ENCODE results near the gene ACAA1.

ACAA1 gene

DNA sequence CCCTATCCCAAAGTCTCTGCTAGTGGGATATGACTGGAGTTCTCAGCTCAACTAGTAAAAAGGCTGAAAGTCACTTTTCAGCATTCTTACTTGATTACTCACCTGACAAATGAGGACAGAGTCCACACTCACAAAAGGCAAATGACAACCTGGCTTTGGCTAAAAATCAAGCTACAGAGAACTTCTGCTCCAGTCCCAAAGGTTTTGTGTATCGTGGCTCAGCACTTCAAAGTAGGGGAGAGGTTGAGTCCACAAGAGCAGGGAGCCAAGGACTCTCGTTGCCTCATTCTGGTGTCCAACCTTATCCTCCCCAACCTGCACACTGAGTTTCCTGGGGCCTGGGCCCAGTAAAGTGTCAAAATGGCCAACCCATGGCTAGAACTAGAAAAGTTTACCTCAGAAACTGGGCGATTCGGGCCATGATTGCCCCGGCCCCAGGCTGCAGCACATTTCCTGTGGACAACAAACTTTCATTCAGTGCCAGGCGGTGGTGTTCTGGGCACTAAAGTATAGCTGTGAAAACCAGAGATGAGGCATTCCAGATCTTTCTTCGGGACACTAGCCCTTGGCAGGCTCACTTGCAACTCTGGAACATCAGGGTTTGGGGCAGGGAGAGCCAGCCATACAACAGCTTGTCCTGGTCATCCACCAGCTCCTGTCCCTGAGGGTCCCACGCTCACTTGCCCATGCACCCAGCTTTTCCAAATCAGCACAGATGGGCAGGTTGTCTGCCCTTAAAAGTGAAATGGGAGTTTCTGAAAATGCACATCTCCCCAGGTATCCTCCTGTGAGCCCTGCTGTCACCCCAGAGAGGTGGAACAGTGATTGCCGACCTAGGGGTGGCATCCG is 3.1 kb downstream of the ACAA1 start:
- DNase-seq, result no peak

DNA sequence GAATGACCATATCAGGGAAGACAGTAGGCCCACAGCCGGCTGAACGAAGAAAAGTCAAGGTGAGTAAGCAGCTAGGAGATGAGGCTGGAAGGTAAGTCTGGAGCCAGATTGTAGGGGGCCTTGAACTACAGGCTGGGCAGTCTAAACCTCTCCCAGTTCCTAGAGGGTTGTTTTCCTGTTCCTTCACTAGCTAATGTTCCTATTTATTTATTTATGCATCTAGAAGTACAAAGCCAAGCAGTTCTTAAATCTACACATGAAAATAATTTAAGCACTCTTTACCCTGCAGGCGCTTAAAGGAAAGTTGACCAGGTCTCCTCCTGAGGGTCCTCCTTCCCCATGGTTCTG is 3.7 kb downstream of the ACAA1 start:
- DNase-seq, result no peak

DNA sequence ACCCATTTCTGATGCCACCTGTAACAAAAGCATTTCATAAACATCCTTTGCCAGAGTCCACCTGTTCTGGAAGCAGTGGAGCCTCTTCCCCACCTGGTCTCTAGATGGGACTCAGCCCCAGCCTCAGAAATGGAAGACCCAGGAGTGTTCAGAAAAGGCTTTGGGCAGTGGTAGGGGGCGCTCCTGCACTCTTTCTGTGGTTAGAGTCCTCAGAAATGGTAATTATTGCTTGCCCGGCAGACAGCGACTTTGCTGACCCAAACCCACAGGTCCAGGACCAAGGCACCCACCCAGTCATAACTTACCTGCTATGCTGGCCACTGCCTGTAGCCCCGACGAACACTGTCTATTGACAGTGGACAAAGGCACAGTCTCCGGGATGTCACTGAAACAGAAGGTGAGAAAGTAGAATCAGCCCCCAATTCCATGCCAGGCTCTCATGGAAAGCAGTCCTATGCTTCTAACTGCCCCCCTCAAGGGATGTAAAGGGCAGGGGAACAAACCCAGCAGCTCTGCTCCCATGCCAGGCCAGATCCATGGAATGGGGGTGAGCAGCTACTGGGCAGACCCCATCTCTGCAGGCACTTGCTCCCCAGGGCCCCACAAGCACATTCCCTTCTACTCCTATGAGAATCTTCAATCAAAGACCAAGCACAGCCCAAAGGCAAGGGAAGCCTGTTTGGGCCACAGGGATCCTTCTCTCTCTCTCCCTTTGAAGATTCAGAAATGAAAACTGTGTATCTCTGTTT is 5.1 kb downstream of the ACAA1 start:
- DNase-seq, result peak; percentile 27

DNA sequence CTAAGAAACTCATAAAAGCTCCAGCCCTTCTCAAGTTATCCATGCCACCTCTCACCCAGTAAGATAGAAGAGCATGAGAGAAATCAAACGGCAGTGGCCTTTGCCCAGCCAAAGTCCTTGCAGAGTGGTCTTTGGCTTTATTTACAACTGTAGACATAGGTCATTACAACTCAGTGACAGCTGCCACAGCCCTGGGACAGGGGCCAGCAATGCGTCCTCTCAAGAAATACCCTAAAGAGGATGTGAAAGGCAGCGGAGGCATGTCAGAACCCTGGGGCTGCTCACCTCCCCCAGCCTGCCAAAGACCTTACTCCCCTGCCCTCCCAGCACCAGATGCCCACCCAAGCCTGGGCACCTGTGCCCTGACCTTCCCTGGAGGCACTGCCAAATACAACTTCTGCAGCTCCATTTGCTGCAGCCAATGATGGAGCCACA is 6.3 kb downstream of the ACAA1 start:
- DNase-seq, result no peak

DNA sequence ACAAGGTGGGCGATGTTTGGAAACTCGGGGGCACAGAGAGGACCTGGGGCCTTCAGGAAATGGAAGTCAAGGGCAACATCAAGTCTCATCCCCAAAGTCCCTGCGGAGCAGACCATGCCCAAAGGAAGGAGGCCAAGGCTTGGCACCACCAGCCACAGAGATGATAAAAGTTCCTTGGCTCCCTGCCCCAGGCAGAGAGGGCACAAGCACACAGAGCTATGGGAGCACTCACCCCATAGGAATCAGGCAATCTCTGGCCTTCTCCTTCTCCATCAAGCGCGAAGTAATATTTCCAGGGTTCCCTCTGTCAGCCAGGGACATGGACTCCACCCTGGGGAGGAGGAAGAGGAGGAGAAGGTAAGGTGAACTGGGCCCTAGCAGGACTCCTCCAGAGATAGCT is 7.9 kb downstream of the ACAA1 start:
- no peak for DNase-seq

DNA sequence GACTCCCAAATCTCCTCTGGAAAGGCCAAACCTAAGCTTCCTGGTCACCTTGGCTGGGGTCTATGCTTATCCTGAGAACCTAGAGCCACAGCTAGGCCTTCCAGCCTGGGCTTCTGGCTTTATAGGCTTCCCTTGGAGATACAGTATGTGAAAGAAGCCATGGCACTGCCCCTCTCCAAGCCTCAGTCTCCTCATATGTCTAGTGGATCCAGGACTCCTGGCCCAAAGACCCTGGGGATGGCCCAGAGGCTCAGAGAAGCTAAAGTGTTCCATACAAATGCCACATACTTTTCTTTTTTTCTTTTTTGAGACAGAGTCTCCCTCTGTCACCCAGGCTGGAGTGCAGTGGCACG is 8.6 kb downstream of the ACAA1 start:
- DNase-seq, result no peak

DNA sequence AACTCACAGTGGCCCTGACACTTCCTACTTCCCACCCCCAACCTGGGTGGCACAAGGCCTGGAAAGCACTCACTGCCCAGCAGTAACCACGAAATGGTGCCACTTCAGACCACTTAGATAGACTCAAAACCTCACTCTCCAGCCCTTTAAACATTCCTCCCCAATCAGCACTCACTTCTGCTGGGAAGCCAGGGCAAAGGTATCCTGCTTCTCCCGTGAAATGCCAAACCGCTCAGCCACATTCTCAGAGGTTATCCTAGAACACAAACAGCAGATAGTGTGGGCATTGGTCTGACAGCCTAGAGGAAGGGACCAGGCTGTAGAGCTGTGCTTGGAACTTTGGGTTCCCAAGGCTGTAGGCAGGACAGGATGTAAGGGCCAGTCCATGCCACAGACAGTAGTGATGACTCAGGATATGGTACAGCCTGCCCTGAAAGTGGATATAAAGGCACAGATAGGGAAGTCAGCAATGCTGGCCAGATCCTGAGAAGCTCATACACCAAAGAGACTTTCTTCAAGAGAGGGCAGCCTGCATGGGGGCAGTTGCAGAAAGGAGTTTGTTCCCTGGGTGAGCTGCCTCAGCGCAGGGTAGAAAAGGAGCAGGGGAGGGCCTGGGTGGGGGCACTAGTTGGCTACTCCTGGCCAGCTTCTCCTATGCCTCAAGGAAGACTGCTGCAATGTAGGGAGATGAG is 9.2 kb downstream of the ACAA1 start:
- no peak for DNase-seq

DNA sequence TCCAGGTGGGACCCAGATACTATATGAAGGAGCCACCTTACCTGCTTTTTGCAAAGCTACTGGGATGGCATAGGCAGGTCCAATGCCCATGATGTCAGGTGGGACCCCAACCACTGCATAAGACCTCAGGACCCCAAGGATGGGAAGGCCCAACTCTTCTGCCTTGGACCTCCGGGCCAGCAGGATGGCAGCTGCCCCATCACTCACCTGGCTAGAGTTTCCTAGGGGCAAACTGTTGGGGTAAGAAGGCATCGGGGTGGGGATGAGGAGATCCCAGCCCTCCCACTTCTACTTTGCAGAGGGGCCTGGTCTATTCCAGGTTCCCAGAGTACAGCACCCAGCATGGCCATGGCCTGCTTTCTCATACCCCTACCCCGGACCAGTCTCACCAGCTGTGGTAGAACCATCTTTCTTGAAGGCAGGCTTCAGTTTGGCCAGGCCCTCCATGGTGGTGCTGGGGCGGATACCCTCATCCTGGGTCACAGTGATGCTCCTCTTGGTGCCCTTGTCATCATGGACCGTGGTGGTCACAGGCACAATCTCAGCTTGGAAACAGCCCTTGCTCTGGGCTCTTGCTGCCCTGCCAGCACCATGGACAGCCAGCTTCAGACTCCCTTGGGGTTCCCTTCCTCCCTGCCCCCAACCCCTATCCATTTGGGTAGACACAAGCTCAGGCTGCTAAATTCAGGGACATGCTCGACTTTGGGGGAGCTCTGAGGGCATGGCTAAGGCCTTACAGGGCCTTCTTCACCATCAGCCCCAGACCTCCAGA is 10.6 kb downstream of the ACAA1 start:
- no peak for DNase-seq

DNA sequence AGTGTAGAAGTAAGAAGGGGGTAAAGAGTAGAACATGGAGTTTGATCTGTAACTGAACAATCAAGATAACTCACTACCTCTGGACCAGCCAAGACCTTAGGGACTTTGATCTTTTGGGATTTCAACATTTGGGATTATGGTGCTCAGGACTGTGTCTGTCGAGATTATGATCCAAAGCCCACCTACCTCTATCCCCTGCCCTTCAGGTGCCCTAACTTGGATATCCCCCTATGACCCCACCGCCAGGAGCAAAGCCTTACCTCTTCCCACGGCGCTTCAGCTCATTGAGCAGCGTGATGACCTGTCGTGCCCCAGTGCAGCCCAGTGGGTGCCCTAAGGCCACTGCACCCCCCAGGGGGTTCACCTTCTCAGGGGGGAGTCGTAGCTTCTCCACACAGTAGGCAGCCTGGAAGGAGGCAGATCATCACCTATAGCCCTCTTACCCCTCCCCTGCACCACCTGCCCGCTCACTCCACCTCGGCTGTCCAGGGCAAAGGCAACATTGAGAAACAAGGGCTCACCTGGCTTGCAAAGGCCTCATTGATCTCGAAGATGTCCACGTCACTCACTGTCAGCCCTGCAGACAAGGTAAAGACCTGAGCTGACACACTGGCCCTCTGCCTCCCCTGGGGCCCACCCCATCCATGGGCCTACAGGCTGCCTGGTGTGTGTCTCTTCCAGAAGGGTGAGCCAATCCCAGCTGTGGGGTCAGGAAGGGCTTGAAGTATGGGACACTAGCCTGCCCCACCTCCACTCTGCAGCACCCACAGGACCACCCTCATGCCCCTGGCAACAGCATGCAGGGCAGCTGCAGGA is 11.4 kb downstream of the ACAA1 start:
- DNase-seq, result no peak

DNA sequence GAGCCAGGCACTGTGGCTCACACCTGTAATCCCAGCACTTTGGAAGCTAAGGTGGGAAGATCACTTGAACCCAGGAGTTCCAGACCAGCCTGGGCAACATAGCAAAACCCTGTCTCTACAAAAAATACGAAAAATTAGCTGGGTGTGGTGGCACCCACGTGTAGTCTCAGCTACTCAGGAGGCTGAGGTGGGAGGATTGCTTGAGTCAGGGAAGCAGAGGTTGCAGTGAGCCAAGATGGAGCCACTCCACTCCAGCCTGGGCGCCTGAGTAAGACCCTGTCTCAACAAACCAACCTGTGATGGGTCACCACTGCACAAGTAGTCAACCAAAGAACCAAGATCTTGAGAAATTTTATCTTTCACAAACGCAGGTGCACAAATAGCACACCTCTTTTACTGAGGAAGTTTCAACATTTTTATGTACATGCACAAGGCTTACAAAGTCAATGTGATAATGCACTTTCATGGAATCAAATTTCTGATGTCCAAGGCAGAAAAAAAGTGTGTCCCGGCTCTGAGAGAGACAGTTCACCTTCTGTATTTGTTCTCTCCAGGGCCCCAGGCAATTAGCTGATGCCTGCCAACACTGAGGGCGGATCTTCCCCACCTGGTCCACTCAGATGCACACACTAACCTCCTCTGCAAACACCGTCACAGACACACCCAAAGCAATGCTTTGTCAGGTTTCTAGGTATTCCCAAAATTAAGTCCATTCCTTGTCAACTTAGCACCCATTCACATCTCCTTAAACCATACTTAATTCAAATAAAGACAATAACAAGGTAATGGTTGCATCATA is 12.4 kb downstream of the ACAA1 start:
- DNase-seq, result no peak

DNA sequence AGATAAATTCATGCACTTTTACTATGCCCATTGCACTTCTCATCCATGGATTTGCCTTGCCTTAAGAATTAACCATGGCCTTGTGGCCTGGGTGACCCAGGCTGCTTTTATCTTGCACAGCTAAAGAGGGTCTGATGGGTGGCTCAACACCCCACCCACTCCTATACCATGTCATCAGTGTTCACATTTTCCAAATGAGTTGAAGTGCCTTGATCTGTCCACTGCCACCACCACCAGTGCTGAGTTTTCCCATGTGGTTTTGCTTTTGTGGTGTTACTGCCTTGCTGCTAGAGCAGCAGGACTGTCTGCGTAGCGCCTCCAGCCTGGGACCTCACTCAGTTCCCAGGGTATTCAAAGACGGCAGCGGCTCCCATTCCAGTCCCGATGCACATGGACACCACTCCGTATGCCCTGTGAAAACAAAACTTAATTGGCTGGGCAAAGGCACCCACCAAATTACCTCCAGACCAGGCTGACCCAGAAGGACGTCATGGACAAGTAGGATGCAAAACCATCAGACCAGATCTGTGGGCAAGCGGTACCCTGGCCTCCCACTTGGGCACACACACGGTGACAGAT is 14.1 kb downstream of the ACAA1 start:
- no peak for DNase-seq

DNA sequence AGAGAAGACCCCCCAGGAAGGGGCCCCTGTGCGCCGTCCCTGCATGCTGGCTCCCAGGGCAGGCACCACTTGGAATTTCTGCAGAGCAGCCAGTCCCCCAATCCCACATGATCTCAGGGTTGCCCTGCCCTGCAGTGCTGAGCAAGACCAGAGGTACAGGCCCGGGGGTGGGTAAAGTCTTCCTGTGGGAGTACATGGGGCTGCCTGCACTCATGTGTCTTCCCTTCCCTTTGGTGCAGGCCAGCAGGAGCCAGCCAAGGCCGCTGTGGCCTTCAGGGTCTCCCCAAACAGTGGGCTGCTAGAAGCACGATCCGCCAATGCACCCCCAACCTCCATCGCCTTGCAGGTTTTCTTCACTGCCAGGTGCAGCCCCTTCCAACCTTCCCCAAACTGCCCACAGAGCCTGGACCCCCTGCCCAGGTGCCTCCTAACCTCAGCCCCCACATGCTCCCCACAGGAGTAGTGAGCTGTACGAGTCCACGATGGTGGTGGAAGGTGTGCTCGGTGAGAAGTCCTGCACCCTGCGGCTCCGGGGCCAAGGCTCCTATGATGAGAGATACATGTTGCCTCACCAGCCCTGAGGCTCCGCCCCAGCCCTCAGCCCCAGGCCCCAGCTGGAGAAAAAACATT is 15.0 kb downstream of the ACAA1 start:
- no peak for DNase-seq

DNA sequence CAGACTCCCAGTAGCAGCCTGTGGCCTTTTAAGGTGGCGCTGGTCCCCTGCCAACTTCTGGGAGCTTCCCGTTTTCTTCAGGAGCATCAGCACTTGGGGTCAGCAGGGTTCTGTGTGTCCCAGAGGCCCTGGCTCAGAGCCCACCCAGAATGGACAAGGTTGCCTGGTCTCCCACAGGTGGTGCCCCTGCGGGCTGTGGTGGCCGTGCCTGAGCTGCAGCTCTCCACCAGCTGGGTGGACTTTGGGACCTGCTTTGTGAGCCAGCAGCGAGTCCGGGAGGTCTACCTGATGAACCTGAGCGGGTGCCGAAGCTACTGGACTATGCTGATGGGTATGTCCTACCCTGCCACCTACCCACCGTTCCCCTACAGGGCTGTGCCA is 15.5 kb downstream of the ACAA1 start:
- no peak for DNase-seq

DNA sequence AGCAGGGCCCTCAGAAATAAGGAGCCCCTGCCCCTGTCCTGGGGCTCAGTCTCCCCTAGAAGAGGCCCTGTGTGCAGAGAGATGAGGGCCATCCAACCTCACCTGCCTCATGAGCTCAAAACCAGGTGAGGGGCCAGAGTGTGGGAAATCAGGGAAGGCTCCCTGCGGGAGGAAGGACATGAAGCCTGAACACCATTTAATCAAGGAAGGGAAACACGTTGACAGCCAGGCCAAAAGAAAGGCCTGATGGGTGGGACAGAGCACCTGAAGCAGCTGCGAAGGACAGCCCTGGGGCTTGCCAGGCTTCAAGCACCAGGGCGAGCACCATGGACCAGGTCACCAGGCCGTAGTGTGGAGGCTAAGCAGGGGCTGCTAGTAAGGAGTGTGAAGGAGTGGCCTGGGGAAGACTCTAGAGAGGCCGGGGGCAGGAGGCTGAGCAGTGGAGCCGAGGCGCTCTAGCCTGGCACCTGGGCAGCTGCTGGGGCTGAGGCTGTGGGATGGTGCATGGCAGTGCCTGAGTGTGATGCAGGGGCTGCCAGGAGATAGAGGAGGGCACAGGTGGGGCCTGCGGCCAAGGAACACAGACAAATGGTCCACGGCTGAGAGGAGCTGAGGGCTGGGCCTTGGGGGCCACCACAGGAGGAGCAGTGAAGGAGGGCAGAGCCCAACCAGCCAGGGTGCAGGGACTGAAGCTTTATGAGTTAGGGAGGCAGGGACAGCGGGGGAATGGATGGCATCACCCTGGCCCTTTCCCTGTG is 16.1 kb downstream of the ACAA1 start:
- DNase-seq, result no peak

DNA sequence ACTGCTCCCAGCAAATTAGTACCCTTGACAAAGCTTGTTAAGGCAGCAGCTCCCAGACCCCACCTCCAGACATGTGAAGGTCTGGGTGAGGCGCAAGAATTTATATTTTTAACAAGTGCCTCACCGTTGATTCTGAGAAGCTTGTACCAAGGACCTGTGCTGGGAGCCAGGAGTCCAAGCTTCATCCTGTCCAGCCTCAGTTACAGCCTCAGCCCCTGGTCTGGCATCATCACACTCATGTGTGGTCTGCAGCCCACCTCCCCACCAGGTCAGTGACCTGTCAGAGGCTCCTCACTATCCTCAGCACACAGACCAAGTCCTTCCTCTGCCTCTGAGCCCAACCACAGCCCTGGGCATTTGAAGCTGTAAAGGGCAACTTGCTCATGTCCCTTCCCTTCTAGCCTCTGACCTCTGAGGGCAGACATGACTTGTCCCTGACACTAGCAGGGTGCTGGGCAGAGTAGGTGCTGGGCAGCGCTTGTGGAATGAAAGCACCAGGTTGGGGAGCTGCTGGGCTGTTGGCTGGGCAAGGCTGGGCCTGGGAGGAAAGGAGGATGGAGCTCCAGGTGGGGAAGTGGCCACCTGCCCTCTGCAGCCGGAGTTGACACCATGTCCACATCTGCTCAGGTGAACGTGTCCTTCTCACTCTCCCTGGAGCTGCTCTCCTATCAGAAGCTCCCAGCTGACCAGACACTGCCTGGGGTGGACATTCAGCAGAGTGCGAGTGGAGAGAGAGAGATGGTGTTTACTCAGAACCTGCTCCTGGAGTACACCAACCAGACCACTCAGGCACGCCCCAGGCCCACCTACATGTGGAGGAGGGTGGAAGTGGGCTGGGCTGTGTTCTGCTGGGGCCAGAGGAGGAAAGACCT is 16.9 kb downstream of the ACAA1 start:
- no peak for DNase-seq

DNA sequence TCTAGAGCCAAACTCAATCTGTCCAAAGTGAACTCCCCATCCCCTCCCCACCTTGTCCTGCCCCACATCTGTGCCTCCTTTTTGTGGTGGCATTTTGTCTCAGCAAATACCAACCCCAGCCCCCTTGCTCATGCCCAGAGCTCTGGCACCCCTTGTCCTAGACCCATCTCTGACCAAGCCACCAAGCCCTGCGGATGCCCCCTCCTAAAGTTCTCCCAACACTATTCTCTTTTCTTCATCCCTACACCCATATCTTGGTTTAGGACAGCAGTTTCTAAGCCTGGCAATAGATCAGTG is 17.7 kb downstream of the ACAA1 start:
- no peak for DNase-seq

DNA sequence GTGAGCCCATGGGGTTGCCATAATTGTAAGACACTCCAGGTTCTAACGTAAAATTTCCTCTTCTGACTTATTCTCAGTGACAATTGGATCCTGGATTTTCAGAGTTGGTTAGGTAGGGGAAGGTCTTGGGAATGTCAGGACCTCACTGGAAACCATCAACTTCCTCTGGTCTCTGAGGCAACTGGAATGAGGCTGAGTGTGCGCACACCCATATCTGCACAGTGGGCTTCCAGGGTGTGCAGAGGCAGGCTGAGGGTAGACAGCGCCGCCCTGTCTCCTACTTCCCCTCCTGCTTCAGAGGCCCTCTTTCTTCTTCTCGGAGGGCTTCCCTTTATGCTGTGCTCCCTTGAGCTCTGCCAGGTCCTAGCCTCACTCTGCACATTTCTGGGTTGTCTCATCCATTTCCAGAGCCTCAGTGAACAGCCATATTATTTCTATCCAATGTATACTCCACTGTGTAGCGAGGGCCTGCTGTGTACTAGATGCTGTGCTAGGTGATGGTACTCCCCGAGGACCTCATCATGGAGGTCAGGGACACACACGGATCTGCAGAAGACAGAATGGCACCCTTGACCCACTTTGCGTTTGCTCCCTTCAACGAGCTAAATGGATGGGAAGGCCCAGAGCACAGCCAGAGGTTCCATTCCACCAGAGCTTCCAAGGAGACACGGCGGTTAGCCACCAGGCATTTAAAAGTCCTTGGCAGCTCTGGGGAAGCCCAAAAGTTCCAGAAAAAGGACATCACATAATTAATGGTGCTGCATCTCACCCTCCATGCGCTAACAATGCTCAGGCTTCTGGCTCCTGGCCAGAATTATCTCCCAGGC is 18.3 kb downstream of the ACAA1 start:
- DNase-seq, result no peak
